ENCODE data around the gene KNSTRN.

The KNSTRN gene

DNA sequence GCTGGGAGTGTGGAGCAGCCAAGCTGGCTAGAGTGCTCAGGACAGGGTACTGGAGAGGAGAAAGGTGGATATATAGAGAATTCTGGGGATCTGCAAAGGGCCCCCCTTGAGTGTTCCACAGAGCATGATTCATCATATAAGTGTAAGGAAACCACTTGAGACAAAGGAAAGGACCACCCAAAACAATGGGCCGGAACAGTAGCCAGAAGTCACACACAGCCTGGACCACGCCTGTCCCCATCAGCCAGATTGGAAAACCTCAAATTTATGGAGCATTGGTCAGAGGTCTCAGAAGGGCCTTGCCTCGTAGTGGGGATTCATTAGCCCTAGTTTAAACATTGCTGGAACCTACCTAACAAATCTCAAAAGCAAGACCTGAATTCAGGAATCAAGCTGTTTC is 4.9 kb upstream of the KNSTRN start:
- DNase-seq (ENCODE audit: low read depth), result no peak
- H3K4me3 ChIP-seq (ENCODE audit: control insufficient read depth, low read depth, low read length), result no peak overlapping the region
- TF ChIP-seq, protein P1, sequence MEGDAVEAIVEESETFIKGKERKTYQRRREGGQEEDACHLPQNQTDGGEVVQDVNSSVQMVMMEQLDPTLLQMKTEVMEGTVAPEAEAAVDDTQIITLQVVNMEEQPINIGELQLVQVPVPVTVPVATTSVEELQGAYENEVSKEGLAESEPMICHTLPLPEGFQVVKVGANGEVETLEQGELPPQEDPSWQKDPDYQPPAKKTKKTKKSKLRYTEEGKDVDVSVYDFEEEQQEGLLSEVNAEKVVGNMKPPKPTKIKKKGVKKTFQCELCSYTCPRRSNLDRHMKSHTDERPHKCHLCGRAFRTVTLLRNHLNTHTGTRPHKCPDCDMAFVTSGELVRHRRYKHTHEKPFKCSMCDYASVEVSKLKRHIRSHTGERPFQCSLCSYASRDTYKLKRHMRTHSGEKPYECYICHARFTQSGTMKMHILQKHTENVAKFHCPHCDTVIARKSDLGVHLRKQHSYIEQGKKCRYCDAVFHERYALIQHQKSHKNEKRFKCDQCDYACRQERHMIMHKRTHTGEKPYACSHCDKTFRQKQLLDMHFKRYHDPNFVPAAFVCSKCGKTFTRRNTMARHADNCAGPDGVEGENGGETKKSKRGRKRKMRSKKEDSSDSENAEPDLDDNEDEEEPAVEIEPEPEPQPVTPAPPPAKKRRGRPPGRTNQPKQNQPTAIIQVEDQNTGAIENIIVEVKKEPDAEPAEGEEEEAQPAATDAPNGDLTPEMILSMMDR (conservative IDR thresholded peaks at IDR 0.05; ENCODE audit: control insufficient read depth, insufficient read depth, low read depth, low read length), result no peak

DNA sequence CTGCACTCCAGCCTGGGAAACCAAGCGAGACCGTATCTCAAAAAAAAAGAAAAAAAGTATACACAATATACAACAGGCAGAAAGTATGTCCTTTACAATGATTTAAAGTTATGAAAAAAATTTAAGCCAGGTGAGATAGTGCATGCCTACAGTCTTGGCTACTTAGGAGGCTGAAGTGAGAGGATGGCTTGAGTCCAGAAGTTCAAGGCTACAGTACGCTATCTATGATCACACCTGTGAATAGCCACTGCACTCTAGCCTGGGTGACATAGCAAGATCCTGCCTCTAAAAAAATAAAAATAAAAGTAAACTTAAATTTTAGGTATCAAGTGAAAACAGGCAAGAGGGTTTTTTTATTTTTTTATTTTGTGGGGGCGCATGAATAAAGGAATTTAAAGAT is 3.1 kb upstream of the KNSTRN start:
- TF ChIP-seq, protein P1 (conservative IDR thresholded peaks at IDR 0.05; ENCODE audit: control insufficient read depth, insufficient read depth, low read depth, low read length), result no peak
- no peak overlapping the region for H3K4me3 ChIP-seq (ENCODE audit: control insufficient read depth, low read depth, low read length)
- DNase-seq (ENCODE audit: low read depth), result no peak

DNA sequence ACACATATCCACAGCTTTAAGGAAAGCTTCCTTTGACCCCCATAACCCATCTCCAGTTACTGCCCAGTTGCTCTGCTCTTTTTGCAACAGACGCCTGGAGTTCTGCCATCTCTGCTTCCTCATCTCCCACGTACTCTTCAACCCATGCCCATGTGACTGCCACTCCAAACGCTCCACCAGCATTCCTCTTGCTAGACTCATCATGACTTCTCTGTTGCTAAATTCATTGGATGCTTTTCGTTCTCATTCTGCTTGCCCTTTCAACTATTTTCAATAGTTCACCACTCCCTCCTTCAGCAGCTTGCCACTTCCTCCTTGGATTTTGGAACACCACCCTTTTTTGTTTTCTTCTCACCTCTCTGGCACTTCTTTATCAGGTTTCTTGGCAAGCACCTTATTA is 2.7 kb upstream of the KNSTRN start:
- no peak overlapping the region for H3K4me3 ChIP-seq (ENCODE audit: control insufficient read depth, low read depth, low read length)
- TF ChIP-seq, protein P1 (conservative IDR thresholded peaks at IDR 0.05; ENCODE audit: control insufficient read depth, insufficient read depth, low read depth, low read length), result no peak
- peak; percentile 99 for DNase-seq (ENCODE audit: low read depth)

DNA sequence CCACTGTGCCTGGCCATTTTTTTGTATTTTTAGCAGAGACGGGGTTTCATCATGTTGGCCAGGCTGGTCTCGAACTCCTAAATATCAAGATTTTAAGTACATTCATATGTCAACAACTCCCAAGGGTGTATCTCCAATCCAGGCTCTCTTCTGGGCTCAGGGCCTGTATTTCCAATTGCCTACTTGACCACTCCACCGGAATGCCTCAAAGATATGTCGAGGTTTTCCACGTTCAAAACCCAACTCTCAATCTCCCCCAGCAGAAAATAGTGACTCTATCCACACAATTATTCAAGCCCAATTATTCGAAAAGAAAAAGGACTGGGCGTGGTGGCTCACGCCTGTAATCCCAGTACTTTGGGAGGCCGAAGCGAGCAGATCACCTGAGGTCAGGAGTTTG is 1.9 kb upstream of the KNSTRN start:
- no peak overlapping the region for H3K4me3 ChIP-seq (ENCODE audit: control insufficient read depth, low read depth, low read length)
- TF ChIP-seq, protein P1 (conservative IDR thresholded peaks at IDR 0.05; ENCODE audit: control insufficient read depth, insufficient read depth, low read depth, low read length), result no peak
- no peak for DNase-seq (ENCODE audit: low read depth)

DNA sequence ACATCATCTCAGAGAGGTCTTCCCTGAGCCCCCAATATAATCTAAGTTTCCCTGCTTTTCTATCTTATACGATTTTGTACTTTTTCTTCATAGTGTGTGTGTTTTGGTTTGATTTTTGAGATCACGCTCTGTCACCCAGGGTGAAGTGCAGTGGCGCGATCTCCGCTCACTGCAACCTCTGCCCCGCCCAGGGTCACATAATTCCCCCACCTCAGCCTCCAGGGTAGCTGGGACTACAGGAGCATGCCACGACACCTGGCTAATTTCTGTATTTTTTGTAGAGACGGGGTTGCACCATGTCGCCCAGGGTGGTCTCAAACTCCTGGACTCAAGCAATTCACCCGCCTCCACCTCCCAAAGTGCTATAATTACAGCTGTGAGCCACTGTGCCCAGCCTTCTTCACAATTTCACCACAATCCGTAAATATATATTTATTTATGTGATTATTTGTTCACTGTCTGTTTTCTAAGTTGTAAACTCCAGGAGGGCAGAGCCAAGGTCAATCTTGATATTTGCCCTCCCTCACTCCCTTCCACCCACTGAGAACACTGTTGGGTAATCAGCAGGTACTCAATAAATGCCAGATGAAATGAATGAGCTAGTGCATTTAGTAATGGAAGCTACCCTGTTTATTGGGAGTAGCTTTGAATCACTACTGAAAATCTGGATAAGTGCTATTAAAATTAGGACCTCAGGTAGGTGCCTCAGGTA is 547 bp upstream of the KNSTRN start:
- no peak overlapping the region for H3K4me3 ChIP-seq (ENCODE audit: control insufficient read depth, low read depth, low read length)
- TF ChIP-seq, protein P1 (conservative IDR thresholded peaks at IDR 0.05; ENCODE audit: control insufficient read depth, insufficient read depth, low read depth, low read length), result no peak
- no peak for DNase-seq (ENCODE audit: low read depth)

DNA sequence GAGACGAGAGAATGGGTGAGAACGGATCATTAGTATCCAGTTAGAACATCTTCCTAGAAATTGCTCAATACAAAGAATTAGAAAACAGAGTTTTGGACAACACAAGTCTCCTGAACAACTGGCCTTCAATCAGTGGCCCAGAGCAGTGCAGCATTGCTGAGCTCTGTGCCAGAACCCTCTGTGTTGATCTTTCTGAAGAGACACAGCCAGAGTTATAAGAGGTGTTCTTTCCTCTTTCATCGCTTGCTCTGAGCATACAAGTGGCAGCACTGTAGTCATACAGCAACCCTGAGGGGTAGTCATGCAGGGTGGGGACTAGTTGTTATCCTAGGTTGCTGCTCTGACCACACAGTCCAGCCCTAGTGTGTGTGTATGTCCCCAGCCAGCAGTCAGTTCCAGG is 4.0 kb downstream of the KNSTRN start:
- H3K4me3 ChIP-seq (ENCODE audit: control insufficient read depth, low read depth, low read length), result no peak overlapping the region
- TF ChIP-seq, protein P1 (conservative IDR thresholded peaks at IDR 0.05; ENCODE audit: control insufficient read depth, insufficient read depth, low read depth, low read length), result no peak
- no peak for DNase-seq (ENCODE audit: low read depth)

All from fibroblast of mammary gland (primary cell).